ENCODE results near the gene LIPG.
"Not testable (repeated sequence)": the region's sequence is repeated elsewhere in the genome, so short reads cannot be mapped to it uniquely, and the experiment has no call there.

LIPG gene

DNA sequence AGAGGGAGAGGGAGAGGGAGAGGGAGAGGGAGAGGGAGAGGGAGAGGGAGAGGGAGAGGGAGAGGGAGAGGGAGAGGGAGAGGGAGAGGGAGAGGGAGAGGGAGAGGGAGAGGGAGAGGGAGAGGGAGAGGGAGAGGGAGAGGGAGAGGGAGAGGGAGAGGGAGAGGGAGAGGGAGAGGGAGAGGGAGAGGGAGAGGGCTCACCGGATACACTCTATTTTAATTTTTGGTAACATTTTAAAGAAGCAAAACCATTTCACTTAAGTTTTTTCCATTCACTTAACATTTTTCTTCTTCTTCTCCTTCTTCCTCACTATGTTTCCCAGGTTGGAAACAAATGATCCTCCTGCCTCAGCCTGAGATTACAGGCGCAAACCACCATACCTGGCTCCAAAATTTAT is 17.2 kb downstream of the LIPG start:
- DNase-seq = not testable (repeated sequence)

DNA sequence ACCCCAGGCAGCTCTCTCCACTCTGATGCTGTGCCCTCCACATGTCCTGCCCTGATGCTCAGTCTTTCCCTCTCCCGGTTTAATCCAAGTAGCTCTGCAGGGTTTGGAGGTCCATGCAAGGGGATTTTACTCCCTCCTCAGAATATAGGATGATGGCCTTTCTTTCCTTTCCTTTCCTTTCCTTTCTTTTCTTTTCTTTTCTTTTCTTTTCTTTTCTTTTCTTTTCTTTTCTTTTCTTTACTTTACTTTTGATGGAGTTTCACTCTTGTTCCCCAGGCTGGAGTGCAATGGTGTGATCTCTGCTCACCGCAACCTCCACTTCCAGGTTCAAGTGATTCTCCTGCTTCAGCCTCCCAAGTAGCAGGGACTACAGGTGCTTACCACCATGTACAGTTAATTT is 17.7 kb downstream of the LIPG start:
- DNase-seq = not testable (repeated sequence)

DNA sequence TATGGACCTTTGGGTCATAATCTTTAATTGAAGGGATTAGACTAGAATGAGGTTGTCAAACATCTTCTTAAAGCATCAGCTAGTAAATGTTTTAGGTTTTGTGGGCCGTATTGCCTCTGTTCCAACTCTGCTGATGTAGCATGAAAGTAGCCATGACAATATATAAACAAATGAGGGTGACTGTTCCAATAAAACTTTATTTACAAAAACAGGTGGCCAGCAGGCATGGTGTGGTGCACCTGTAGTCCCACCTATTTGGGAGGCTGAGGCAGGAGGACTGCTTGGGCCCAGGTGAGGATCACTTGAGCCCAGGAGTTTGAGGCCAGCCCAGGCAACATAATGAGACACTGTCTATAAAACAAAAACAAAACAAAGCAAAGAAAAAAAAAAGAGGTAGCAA is 18.4 kb downstream of the LIPG start:
- no peak for DNase-seq

- no peak for DNase-seq
These were observed 19.5 kb downstream of the LIPG start for GRCh38 chr18:49581371-49581770.

DNA sequence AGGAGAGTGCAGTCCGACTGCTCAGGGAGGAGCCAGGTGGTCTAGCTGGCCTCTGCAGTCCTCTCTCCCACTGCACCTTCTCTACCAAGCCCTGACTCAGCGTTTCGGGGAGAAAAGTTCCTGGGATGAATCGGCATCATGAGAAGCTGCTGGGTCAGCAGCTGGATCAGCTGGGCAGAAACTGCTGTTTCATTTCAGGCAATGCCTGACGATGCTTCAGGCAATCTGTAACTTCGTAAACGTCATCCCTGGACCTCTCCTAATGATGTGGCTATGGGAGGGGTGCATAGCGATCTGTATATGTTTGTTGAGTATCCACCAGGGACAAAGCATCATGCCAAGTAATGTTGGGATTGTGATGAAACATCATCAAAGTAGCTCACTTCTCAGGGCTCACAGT is 20.7 kb downstream of the LIPG start:
- no peak for DNase-seq

DNA sequence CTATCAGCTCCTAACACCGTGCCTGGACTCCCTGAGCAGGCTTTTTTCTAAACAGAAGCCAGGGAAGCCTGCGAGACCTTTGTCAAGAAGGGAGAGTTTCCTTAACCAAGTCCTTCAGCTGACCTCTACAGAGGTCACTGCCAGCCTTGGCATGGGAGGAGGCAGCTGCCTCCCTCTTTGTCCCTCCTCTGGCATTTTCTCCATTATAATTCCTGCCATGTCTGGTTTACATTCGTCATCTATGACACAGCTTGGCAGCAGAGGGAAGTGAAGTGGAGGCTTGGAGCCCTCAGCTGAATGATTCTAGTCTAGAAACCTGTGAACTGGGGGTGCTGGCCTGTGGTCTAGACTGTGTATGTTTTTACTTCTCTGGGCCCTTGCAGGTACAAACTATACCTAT is 22.5 kb downstream of the LIPG start:
- no peak for DNase-seq

DNA sequence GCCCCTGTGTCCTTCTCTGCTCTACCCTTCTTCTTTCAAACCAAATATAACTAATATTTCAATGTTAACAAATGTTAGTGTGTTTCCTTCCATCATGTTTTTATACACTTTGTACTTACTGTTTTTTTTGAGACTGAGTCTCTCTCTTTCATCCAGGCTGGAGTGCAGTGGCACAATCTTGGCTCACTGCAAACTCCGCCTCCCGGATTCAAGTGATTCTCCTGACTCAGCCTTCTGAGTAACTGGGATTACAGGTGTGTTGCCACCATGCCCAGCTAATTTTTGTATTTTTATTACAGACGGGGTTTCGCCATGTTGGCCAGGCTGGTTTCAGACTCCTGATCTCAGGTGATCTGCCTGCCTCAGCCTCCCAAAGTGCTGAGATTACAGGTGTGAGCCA is 23.1 kb downstream of the LIPG start:
- DNase-seq = not testable (repeated sequence)

DNA sequence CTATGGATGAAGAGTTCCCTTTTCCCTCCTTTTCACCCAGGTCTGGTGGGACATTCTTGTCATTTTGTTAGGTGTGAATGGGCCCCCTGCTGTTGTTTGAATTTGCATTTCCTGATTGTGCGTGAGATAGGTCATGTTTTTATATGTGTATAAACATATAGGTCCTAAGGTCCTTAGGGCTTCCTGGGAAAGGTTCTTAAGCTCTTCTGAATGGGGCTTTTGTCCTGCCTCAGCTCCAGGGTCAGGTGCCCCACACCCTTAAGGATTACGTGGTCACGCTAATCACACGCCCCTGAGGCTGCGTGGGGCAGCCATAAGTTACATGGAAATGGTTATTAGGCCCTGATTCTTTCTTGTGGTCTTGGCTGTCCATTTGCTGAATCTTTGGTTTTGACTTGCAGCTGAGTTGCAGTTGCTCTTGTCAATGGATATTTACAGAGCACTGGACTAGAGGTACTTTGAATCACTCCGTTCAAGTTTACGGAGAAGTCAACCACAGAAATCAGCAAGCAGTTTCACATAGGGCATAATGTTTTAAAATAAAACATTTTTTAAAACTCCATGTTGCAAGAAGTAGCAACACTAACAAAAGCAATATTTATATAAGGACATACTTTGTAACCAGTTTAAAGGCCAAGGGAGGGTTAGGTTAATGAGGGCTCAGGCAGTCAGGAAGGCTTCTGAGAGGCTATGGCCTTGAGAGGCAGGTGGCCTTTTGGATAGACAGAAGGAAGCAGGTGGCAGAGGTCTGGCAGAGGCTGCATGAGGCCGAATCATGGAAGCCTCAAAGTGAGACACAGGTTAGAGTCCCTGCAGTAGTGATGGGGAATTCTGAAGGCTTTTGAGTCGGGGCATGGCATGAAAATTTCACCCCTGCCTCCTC is 24.2 kb downstream of the LIPG start:
- DNase-seq = no peak

GRCh38 chr18:49588171-49588570 is 26.3 kb downstream of the LIPG start:
- no peak for DNase-seq

DNA sequence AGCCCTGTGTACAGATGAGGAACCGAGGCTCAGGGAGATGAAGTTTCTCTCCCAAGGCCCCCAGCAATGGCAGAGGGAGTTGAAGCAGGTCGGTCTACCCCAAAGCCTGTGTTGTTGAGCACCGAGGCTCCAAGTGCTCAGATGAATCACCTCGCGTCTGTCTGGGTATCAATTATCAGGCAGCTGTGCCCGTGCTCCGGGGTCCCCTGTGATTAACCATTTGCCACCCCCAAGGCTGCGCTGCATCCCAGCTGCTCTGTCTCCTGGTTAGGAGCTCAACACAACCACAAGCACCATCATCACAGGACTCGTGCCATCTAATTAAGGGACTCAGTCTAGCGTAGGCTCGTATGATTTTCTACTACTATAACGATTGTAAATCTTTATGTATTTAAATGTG is 27.1 kb downstream of the LIPG start:
- DNase-seq = no peak

DNA sequence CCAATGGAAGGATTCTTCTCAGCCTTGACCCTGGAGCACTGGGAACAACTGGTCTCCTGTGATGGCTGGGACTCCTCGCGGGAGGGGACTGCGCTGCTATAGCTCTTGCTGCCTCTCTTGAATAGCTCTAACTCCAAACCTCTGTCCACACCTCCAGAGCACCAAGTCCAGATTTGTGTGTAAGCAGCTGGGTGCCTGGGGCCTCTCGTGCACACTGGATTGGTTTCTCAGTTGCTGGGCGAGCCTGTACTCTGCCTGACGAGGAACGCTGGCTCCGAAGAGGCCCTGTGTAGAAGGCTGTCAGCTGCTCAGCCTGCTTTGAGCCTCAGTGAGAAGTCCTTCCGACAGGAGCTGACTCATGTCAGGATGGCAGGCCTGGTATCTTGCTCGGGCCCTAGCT is 28.8 kb downstream of the LIPG start:
- DNase-seq = no peak

GRCh38 chr18:49591271-49591670 is 29.4 kb downstream of the LIPG start:
- no peak for DNase-seq

DNA sequence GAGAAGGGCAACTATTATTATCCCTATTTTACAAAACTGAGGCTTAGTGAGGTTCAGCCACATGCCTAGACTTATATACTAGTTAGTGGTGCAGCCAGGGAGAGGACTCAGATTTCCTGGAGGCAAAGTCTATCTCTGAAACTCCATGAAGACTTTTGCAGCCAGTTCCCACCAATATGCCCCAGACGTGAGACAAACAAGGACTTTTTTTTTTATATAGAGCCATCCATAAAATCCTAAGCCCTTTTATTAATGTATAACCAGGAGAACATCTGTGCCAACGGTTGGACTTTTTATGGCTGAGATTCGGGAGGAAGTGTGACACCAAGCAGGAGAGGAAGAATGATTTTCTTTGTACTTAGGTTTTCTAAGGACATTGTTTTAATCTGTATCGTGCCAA is 29.9 kb downstream of the LIPG start:
- no peak for DNase-seq

DNA sequence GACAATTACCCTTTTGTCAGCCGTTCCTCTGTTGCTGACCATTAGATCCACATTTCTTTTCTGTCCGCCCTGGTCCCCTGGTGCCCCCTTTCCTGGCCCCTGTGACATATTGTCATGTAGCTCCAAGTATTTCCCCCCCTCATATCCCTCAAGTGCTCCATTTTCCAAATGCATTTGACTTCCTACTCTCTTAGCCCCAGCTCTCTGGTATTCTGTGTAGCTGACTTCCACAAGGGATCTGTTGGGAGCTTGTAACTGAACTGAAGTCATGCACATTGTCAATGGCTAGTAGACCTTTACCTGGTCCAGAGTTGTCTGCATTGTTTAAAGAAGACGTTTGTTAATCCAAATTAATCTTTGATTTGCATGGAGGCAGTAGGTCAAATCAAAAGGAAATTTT is 34.8 kb downstream of the LIPG start:
- no peak for DNase-seq

- no peak for DNase-seq
These were observed 35.5 kb downstream of the LIPG start for GRCh38 chr18:49597157-49597931.

- no peak for DNase-seq
These were observed 39.4 kb downstream of the LIPG start for GRCh38 chr18:49601211-49601610.

DNA sequence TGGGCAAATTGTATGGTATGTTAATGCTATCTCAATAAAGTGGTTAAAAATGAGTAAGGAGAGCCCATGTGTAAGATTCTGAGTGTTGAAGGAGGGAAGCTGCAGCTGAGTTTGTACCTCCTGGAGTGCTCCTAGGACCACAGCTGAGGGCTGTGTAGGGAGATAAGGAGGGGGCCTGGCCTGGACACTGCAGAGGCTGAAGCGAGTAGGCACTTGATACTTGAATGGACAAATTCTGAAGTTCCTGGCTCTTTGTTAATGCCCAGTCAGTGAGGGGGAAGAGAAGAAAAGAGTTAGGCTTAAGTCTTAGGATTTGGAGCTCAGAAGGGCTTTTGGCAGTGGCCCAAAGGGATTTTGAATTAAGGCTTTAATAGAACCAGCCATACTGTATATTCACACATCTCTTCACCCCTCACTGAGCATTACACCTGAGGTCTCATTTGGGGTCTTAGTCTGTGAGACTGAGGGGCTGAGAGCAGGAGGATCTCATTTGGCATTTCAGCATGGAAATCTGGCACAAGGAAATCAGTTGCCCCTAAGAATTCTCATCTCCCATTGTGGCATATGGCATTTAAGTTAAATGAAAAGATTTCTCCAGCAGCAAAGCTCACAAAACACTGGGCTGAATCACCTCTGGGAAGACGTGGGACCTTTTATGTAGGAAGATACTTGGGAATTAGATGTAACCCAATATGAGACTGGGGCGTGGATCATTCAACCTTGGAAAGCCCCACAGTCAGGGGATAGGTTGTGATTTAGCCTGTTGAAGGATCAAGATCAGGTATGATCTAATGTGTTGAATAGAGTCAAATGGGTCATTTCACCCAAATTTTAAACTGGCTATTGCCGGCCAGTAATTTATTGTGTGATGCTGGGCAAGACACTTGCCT is 46.8 kb downstream of the LIPG start:
- no peak for DNase-seq

DNA sequence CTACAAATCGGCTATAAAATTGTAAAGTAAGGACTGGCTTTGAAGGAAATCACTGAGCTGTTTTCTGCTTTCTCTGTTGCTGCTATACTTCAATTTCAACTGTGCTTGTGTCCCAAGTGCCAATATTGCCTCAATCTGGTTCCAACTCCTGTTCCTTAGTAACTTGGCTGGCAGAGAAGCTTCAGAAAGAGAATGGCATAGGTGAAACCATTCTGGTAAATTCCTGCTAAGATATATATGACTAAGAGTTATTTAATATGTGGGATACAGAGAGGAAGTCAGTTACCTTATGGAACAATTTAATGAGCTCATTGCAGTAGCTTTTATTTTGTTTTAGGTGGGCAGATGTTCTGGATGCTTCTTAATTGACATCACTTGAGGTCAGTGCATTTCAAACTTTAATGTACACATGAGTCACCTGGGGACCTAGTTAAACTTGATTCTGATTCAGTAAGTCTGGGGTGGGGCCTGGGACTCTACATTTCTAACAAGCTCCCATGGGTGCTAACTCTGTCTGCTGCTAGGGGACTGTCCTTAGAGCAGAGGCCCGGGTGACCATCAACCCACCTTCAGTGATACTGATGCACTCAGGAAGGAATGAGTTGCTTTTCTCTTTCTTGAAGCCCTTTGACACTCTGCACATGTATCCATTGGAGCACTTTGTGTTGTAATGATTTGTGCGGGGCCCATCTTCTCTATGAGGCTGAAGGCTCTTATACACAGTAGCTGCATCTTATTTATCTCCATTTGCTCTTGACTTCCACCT is 47.6 kb downstream of the LIPG start:
- DNase-seq = no peak

GRCh38 chr18:49610022-49610445 is 48.2 kb downstream of the LIPG start:
- no peak for DNase-seq

- no peak for DNase-seq
These were observed 49.5 kb downstream of the LIPG start for GRCh38 chr18:49611316-49611715.

GRCh38 chr18:49612515-49613033 is 50.7 kb downstream of the LIPG start:
- no peak for DNase-seq

- DNase-seq = no peak
These were observed 51.3 kb downstream of the LIPG start for GRCh38 chr18:49613141-49613640.

Data from activated CD8-positive, alpha-beta memory T cell treated with anti-CD3 and anti-CD28 coated beads for 24 hours (primary cell).